Measurements from ENCODE around the gene PHB1. TPM values are rescaled to one million over a fixed set of nuclear protein-coding genes. Genes with fewer than 3 reads are reported as not detected.
A peak's percentile ranks its signal among the peaks of the same experiment; 100 is the strongest.
"Not testable (repeated sequence)": the region's sequence is repeated elsewhere in the genome, so short reads cannot be mapped to it uniquely, and the experiment has no call there.

Gene PHB1
- total RNA-seq, 1 donor from 2014 or later: 256 TPM

DNA sequence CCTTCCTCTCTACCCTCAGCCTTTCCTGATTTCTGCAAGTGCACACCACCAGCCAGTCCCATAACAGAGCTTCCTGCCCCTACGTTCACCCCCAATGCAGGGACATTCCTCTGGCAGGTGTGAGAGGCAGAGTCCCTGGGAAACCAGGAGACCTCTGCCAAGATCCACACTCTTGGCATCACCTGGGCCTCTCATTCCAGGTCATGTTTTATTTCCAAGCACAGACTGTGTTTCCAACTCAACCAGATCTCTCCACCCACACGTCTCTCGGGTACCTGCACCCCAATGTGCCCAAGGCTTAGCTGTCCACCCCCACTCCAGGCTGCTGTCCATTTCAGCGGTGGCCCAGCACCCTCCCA is 21.0 kb upstream of the PHB1 start:
- TF ChIP-seq, protein P1, sequence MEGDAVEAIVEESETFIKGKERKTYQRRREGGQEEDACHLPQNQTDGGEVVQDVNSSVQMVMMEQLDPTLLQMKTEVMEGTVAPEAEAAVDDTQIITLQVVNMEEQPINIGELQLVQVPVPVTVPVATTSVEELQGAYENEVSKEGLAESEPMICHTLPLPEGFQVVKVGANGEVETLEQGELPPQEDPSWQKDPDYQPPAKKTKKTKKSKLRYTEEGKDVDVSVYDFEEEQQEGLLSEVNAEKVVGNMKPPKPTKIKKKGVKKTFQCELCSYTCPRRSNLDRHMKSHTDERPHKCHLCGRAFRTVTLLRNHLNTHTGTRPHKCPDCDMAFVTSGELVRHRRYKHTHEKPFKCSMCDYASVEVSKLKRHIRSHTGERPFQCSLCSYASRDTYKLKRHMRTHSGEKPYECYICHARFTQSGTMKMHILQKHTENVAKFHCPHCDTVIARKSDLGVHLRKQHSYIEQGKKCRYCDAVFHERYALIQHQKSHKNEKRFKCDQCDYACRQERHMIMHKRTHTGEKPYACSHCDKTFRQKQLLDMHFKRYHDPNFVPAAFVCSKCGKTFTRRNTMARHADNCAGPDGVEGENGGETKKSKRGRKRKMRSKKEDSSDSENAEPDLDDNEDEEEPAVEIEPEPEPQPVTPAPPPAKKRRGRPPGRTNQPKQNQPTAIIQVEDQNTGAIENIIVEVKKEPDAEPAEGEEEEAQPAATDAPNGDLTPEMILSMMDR (conservative IDR thresholded peaks at IDR 0.05): no peak
- no peaks in the 10 kb centered on the region for H3K36me3 Mint-ChIP-seq (ENCODE audit: low read depth)
- H3K27me3 Mint-ChIP-seq (ENCODE audit: low read depth): peaks cover 32% of the 10 kb centered on the region
- H3K4me3 Mint-ChIP-seq: peak overlapping the region; percentile 1
- H3K27ac Mint-ChIP-seq (ENCODE audit: unreplicated experiment): no peak overlapping the region
- DNase-seq (ENCODE audit: low read depth, low spot score): no peak
- peaks cover 4% of the 10 kb centered on the region for H3K9me3 Mint-ChIP-seq
- peaks cover 63% of the 10 kb centered on the region for H3K4me1 Mint-ChIP-seq

DNA sequence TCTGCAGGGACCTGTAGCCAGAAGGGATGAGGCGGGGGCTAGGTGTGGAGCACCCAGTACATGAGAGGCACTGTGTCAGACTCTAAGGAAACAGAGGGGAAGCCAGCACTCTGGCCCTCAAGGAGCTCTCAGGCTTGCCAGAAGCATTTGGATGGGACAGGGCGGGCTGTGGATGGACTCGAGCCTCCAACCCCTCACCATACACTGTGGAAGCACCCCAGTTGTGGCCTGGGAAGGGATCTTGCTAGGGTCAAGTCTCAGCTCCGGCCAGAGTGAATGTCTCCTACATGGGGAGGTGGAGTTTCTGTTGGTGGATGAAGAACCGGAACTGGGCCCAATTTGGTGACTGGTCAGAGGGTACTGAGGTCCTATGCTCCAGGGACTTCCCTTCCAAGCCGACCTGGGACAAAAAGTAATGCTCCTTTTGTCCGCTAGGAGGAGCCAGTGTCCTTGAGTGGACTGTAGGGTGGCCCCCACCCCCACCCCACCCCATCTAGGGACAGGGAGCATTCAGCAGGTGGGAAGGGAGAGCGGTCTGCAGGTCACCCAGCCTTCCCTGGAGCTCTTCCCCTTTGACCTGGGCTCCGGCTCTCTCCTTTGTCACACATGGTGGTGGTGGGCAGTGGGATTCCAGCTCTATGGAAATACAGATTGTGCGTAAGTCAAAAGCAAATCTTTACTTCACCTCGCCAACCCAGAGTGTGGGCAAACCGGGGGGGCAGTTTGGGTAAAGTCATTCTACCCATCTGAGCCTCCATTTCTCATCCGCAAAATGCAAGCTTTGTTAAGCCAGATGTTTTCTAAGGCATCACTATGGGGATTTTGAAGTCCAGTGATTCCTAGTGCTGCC is 20.4 kb upstream of the PHB1 start:
- peak; percentile 56 for DNase-seq (ENCODE audit: low read depth, low spot score)
- H3K9me3 Mint-ChIP-seq: peaks cover 4% of the 10 kb centered on the region
- TF ChIP-seq, protein P1 (conservative IDR thresholded peaks at IDR 0.05): peak; percentile 81
- peak overlapping the region; percentile 72 for H3K27ac Mint-ChIP-seq (ENCODE audit: unreplicated experiment)
- H3K36me3 Mint-ChIP-seq (ENCODE audit: low read depth): no peaks in the 10 kb centered on the region
- H3K4me3 Mint-ChIP-seq: peak overlapping the region; percentile 1
- peaks cover 26% of the 10 kb centered on the region for H3K27me3 Mint-ChIP-seq (ENCODE audit: low read depth)
- peaks cover 57% of the 10 kb centered on the region for H3K4me1 Mint-ChIP-seq

DNA sequence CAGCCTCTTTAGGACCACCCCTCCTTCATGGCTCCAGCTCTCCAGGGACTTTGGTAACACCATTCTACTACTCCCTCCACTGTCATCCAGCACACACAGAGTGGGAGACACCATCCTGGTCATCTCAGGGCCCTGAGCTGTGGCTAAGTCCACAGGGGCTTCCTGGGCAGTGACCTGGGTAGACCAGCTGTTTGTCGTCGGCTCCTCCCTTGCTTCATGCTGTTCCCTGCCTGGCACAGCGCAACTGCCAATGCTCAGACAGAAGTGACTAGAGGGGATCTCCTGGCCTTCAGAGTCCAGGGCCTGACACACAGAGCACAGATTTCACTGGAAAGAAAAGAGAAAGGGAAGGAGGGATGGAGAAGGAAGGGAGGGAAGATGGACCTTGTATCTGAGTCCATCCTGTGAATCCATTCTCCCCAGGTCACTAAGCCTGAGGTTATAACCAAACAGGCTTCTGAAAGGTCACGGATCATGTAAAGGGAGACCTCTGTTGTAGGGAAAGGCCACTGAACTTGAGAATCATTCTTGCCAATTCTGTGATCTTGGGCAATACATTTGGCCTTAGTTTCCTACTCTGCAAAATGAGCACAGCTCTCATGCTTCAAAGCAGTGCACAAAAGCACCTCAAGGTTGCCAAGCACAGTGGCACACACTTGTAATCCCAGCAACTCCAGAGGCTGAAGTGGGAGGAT is 18.5 kb upstream of the PHB1 start:
- no peak overlapping the region for H3K4me3 Mint-ChIP-seq
- peak overlapping the region; percentile 81 for H3K27ac Mint-ChIP-seq (ENCODE audit: unreplicated experiment)
- no peak for DNase-seq (ENCODE audit: low read depth, low spot score)
- peaks cover 4% of the 10 kb centered on the region for H3K9me3 Mint-ChIP-seq
- peaks cover 38% of the 10 kb centered on the region for H3K4me1 Mint-ChIP-seq
- peaks cover 17% of the 10 kb centered on the region for H3K27me3 Mint-ChIP-seq (ENCODE audit: low read depth)
- no peaks in the 10 kb centered on the region for H3K36me3 Mint-ChIP-seq (ENCODE audit: low read depth)
- TF ChIP-seq, protein P1 (conservative IDR thresholded peaks at IDR 0.05): no peak

DNA sequence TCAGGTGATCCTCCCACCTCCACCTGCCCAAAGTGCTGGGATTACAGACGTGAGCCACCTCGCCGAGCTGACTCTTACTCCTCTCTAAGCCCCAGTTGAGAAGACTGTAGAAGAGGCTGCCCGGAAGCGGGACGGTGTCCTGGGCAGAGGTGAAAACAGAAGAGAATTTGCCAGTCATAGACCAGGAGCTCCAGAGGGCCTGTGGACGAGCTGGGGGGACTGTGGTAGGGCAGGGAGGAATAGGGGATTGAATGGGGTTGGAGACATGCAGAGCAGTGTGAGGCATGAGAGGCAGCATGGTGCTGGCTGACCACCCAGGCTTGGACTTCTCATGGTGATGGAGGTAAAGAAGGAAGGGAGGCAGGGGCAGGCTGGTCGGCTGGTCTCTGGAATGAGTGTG is 17.1 kb upstream of the PHB1 start:
- no peak overlapping the region for H3K4me3 Mint-ChIP-seq
- TF ChIP-seq, protein P1 (conservative IDR thresholded peaks at IDR 0.05): no peak
- H3K9me3 Mint-ChIP-seq: no peaks in the 10 kb centered on the region
- H3K27ac Mint-ChIP-seq (ENCODE audit: unreplicated experiment): peak overlapping the region; percentile 43
- peaks cover 26% of the 10 kb centered on the region for H3K4me1 Mint-ChIP-seq
- H3K27me3 Mint-ChIP-seq (ENCODE audit: low read depth): peaks cover 7% of the 10 kb centered on the region
- no peaks in the 10 kb centered on the region for H3K36me3 Mint-ChIP-seq (ENCODE audit: low read depth)
- DNase-seq (ENCODE audit: low read depth, low spot score): no peak

DNA sequence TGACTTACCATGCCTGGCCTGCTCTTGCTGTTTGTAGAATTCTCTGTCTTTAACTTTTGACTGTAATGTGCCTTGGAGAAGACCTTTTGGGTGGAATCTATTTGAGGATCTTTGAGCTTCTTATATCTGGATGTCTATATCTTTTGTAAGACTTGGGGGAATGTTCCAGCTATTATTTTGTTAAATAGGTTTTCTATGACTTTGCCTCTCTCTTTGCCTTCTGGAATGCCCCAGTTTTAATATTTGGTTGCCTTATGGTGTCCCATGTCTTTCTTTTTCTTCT is 10.3 kb upstream of the PHB1 start:
- DNase-seq (ENCODE audit: low read depth, low spot score): no peak
- TF ChIP-seq, protein P1 (conservative IDR thresholded peaks at IDR 0.05): no peak

DNA sequence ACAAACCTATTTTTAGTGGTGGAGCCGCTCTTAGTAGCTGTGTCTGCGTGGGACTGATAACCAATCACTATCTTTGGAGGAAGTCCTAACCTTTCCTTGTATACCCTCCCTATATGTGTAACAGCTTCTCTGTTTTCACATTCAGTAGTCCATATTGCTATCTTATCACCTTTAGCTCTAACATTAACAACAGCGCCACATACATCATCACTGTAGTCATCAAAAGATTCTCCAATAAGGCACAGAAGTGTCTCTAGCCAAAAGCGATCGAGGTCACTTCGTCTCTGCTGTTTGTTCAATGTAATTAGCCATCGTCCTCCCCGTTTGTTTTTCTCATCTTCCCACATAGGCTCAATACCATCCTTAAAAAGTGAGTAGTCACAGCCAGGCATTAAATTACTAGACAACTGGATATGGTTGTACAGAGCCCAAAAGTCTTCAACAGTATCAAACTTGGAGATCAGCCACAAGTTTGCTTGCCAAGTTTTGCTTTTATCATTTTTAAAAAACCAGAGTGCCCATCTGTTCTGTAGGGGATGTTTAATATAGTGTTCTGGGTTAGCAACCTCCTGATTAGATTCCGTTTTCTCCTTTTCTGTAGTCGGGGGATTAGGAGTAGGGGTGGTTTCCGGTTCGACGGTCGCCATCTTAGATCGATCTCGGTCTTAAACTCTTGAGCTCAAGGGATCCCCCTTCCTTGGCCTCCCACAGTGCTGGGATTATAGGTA is 9.8 kb upstream of the PHB1 start:
- not testable (repeated sequence) for H3K9me3 Mint-ChIP-seq; DNase-seq (ENCODE audit: low read depth, low spot score); H3K27ac Mint-ChIP-seq (ENCODE audit: unreplicated experiment); H3K36me3 Mint-ChIP-seq (ENCODE audit: low read depth); H3K27me3 Mint-ChIP-seq (ENCODE audit: low read depth); H3K4me1 Mint-ChIP-seq; H3K4me3 Mint-ChIP-seq

More for the DNA sequence above, 10.3 kb upstream of the PHB1 start:
- Mint-ChIP-seq H3K4me3 (no peak overlapping the region), H3K4me1 (no peaks in the 10 kb centered on the region), H3K27me3 (ENCODE audit: low read depth) (peaks cover 2% of the 10 kb centered on the region), H3K9me3 (peaks cover 8% of the 10 kb centered on the region), H3K36me3 (ENCODE audit: low read depth) (peaks cover 10% of the 10 kb centered on the region), H3K27ac (ENCODE audit: unreplicated experiment) (no peak overlapping the region)

All from neural crest cell (in vitro differentiated cells).